CD4-positive, alpha-beta T cell treated with Interleukin-21 for 1 hour (primary cell): ENCODE measurements around the gene NTNG1.
"Not testable (repeated sequence)": the region's sequence is repeated elsewhere in the genome, so short reads cannot be mapped to it uniquely, and the experiment has no call there.

Source experiments
- DNase-seq: peaks from one replicate; pipeline ENCODE4 v3.0.0-alpha.2; 2020

NTNG1 gene

GRCh38 chr1:107140703-107141490 lies at the start of gene NTNG1:
NTNG1 (plus strand) TSS chr1:107141039.
- DNase-seq = no peak

GRCh38 chr1:107091418-107091817 lies 49.4 kb upstream of the NTNG1 start:
- DNase-seq = no peak

GRCh38 chr1:107093395-107093794 lies 47.4 kb upstream of the NTNG1 start:
- not testable (repeated sequence) for DNase-seq

- DNase-seq = no peak
Observed at GRCh38 chr1:107095647-107096046, 45.2 kb upstream of the NTNG1 start.

- no peak for DNase-seq
Observed at GRCh38 chr1:107096690-107097089, 44.1 kb upstream of the NTNG1 start.

GRCh38 chr1:107098961-107099360 lies 41.9 kb upstream of the NTNG1 start:
- no peak for DNase-seq

GRCh38 chr1:107100331-107100984 lies 40.4 kb upstream of the NTNG1 start:
- no peak for DNase-seq

GRCh38 chr1:107105914-107106313 lies 34.9 kb upstream of the NTNG1 start:
- no peak for DNase-seq

GRCh38 chr1:107110326-107110725 lies 30.5 kb upstream of the NTNG1 start:
- no peak for DNase-seq

GRCh38 chr1:107116306-107116790 lies 24.5 kb upstream of the NTNG1 start:
- no peak for DNase-seq

GRCh38 chr1:107122225-107122624 lies 18.6 kb upstream of the NTNG1 start:
- DNase-seq = no peak

- DNase-seq = no peak
Observed at GRCh38 chr1:107123741-107124140, 17.1 kb upstream of the NTNG1 start.

- no peak for DNase-seq
Observed at GRCh38 chr1:107124694-107125093, 16.1 kb upstream of the NTNG1 start.

- no peak for DNase-seq
Observed at GRCh38 chr1:107132195-107132594, 8.6 kb upstream of the NTNG1 start.

GRCh38 chr1:107132780-107133179 lies 8.1 kb upstream of the NTNG1 start:
- no peak for DNase-seq

GRCh38 chr1:107135463-107135862 lies 5.4 kb upstream of the NTNG1 start:
- DNase-seq = no peak

- DNase-seq = no peak
Observed at GRCh38 chr1:107138166-107138565, 2.7 kb upstream of the NTNG1 start.

GRCh38 chr1:107138767-107139445 lies 1.9 kb upstream of the NTNG1 start:
- DNase-seq = no peak

- no peak for DNase-seq
Observed at GRCh38 chr1:107139833-107140702, 771 bp upstream of the NTNG1 start.

GRCh38 chr1:107141491-107142126 lies 770 bp downstream of the NTNG1 start:
- no peak for DNase-seq

GRCh38 chr1:107142140-107142542 lies 1.3 kb downstream of the NTNG1 start:
- no peak for DNase-seq

- DNase-seq = no peak
Observed at GRCh38 chr1:107142666-107143065, 1.8 kb downstream of the NTNG1 start.
